Esophagus squamous epithelium (tissue), 4 donors: ENCODE data around the gene PCDH12.

ENCODE experiments used
- CTCF ChIP-seq, 6 experiments: fragments of 450-650 bp in 4 of 6; fragments of 200-600 bp in 2 of 6; sonication (generic) in 2 of 6; IDR thresholded peaks; one replicate each; pipeline ENCODE4 v1.5.1; 2016 to 2019; ENCODE audit warnings: antibody characterized with exemption in 6 of 6, mild to moderate bottlenecking in 4 of 6, moderate library complexity in 4 of 6
- POLR2A ChIP-seq, 4 donors: fragments of 450-650 bp; IDR thresholded peaks; one replicate each; pipeline ENCODE4 v1.6.1; 2017; ENCODE audit warnings: antibody characterized with exemption in 4 of 4, mild to moderate bottlenecking in 4 of 4, moderate library complexity in 3 of 4

GRCh38 chr5:141916522-141916921, 41.5 kb downstream of the PCDH12 start:
- TF ChIP-seq POLR2A (IDR thresholded peaks at IDR 0.05) (no peak), CTCF (IDR thresholded peaks at IDR 0.05) (no peak)
